D721Med (cell line): ENCODE data around the gene PPME1.

ENCODE experiments used
- DNase-seq: peaks from one replicate; pipeline ENCODE4 v3.0.0; 2011; ENCODE audit warnings: low spot score; ENCODE audit not compliant: insufficient read length
- FAIRE-seq: peaks from 2 replicates; lab custom pipeline; 2011; peaks lifted over from hg19 to GRCh38; lab: Jason Lieb, UNC
- TF ChIP-seq, protein P1 (sequence below): IDR thresholded peaks from 2 replicates; pipeline ENCODE4 v1.5.1; 2012; ENCODE audit warnings: mild to moderate bottlenecking, control low read depth; ENCODE audit not compliant: insufficient read depth; ENCODE audit errors: missing control alignments

The PPME1 gene

GRCh38 chr11:74179234-74180052, 8.4 kb downstream of the PPME1 start:
- DNase-seq (no peak), FAIRE-seq (no peak)
- TF ChIP-seq, protein P1, sequence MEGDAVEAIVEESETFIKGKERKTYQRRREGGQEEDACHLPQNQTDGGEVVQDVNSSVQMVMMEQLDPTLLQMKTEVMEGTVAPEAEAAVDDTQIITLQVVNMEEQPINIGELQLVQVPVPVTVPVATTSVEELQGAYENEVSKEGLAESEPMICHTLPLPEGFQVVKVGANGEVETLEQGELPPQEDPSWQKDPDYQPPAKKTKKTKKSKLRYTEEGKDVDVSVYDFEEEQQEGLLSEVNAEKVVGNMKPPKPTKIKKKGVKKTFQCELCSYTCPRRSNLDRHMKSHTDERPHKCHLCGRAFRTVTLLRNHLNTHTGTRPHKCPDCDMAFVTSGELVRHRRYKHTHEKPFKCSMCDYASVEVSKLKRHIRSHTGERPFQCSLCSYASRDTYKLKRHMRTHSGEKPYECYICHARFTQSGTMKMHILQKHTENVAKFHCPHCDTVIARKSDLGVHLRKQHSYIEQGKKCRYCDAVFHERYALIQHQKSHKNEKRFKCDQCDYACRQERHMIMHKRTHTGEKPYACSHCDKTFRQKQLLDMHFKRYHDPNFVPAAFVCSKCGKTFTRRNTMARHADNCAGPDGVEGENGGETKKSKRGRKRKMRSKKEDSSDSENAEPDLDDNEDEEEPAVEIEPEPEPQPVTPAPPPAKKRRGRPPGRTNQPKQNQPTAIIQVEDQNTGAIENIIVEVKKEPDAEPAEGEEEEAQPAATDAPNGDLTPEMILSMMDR = no peak

- TF ChIP-seq, protein P1 = no peak
- FAIRE-seq (no peak), DNase-seq (no peak)
Observed at GRCh38 chr11:74182635-74183034, 11.5 kb downstream of the PPME1 start.

GRCh38 chr11:74185285-74185684, 14.2 kb downstream of the PPME1 start:
- no peak for DNase-seq
- TF ChIP-seq, protein P1 = no peak
- no peak for FAIRE-seq

DNA sequence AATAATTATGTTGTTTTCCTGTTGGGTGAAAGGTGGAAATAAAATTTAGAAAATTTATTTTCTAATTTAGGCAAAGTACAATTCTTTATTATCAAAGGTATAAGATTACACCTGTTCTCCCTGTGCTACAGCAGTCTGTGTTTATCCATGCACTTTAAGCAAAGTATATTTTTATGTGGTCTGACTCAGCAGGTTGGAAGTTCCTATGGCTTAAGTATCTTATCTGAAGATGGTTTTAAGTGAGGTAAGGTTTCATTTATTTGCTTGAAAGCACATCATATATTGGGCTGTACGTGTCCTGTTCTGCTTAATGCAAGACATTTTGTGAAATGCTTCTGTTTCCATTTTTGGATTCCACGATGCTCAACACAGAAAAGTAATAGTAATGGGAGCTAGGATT, 14.6 kb downstream of the PPME1 start:
- DNase-seq (no peak), FAIRE-seq (no peak)
- TF ChIP-seq, protein P1 = no peak

DNA sequence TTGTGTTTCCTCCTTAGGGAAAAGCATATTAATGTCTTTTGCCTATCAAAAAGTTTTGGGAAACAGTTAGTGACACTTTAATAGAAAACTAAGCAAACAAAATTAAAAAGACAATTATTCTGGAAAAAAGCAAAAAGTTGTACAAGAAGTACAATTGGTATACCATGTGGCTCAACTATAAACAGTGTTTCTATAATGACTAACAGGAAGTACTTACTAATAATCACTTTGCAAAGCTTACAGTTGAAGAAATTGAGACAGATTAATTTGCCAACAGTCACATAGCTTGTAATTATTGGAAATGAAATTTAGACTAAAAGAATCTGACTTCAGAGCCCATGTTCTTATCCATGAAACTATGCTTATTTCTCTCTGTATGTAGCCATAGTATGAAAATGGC, 24.7 kb downstream of the PPME1 start:
- TF ChIP-seq, protein P1 = no peak
- DNase-seq (no peak), FAIRE-seq (no peak)

DNA sequence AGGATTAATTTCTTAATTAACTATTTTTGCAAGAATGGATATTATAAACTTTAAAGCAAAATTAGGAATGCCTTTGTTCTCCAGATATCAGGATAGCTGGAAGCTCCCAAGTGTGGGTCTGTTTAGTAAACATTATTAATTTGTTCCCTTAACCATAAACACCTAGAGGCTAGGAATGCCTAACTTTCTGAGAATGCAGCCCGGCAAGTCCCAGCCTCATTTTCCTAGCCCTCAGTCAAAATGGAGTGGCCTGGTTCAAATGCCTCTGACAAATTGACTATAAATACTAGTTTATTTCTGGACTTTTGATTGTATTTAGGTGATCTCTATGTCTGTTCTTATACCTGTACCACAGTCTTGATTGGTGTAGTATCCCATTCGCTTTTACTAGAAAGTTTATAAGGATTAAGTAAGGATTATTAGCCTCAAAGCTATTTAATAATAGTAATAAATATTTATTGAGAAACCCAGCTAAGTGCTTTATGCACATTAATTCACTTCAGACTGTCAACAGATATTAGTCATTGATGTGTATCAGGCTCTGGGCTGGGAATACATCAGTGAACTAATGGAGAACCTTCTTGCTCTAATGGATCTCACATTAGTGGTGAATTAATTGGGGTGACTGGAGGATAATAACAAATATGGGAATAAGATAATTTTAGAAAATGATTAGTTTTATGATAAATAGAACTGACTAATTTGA, 25.8 kb downstream of the PPME1 start:
- DNase-seq = no peak
- TF ChIP-seq, protein P1 = no peak
- FAIRE-seq = no peak

- FAIRE-seq = no peak
- TF ChIP-seq, protein P1 = no peak
- no peak for DNase-seq
Observed at GRCh38 chr11:74203966-74204365, 32.9 kb downstream of the PPME1 start.
